ENCODE data around the gene TMEM63A.

DNA sequence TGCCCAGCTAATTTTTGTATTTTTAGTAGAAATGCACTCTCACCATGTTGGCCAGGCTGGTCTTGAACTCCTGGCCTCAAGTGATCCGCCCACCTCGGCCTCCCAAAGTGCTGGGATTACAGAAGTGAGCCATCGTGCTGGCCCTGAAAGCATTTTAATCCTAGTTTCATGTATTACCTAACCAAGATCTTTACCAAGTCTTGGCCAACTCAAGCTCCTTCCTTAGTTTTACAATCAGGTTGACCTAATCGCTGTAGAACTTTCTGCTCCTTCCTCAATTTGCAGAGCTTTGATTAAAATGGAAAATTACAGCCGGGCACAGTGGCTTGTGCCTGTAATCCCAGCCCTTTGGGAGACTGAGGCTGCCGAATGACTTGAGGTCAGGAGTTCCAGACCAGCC is 3.2 kb upstream of the TMEM63A start:
- no peak for TF ChIP-seq POLR2A (IDR thresholded peaks at IDR 0.05; ENCODE audit: low read depth, low read length)
- no peak for TF ChIP-seq POLR2AphosphoS5 (IDR thresholded peaks at IDR 0.05; ENCODE audit: low read depth, low read length)

Data from GM12891 (cell line).